HK-2 (cell line): Measurements from ENCODE around the gene ZNF429.
A peak's percentile ranks its signal among the peaks of the same experiment; 100 is the strongest.
"Not testable (repeated sequence)": the region's sequence is repeated elsewhere in the genome, so short reads cannot be mapped to it uniquely, and the experiment has no call there.

Experiments used
- DNase-seq: peaks from one replicate; pipeline ENCODE4 v3.0.0-alpha.2; 2018; ENCODE audit not compliant: unreplicated experiment

ZNF429 gene

GRCh38 chr19:21513651-21514050, 8.2 kb downstream of the ZNF429 start:
- no peak for DNase-seq

- no peak for DNase-seq
Measured at GRCh38 chr19:21519488-21519887, 14.1 kb downstream of the ZNF429 start.

GRCh38 chr19:21532904-21533303, 27.5 kb downstream of the ZNF429 start:
- no peak for DNase-seq

- DNase-seq = not testable (repeated sequence)
Measured at GRCh38 chr19:21536741-21537290, 31.4 kb downstream of the ZNF429 start.

- DNase-seq = no peak
Measured at GRCh38 chr19:21559444-21559843, 54.0 kb downstream of the ZNF429 start.

- DNase-seq = no peak
Measured at GRCh38 chr19:21564406-21564805, 59.0 kb downstream of the ZNF429 start.

- DNase-seq = no peak
Measured at GRCh38 chr19:21566073-21566472, 60.7 kb downstream of the ZNF429 start.

- not testable (repeated sequence) for DNase-seq
Measured at GRCh38 chr19:21567806-21568205, 62.4 kb downstream of the ZNF429 start.

GRCh38 chr19:21568816-21569493, 63.6 kb downstream of the ZNF429 start:
- DNase-seq = peak; percentile 68

GRCh38 chr19:21569494-21569865, 64.1 kb downstream of the ZNF429 start:
- DNase-seq = peak; percentile 10

- no peak for DNase-seq
Measured at GRCh38 chr19:21571316-21571715, 65.9 kb downstream of the ZNF429 start.

- DNase-seq = no peak
Measured at GRCh38 chr19:21574607-21575006, 69.2 kb downstream of the ZNF429 start.

GRCh38 chr19:21576481-21576880, 71.1 kb downstream of the ZNF429 start:
- no peak for DNase-seq

- DNase-seq = no peak
Measured at GRCh38 chr19:21580101-21580500, 74.7 kb downstream of the ZNF429 start.

- no peak for DNase-seq
Measured at GRCh38 chr19:21580818-21581217, 75.4 kb downstream of the ZNF429 start.

- no peak for DNase-seq
Measured at GRCh38 chr19:21581646-21582240, 76.3 kb downstream of the ZNF429 start.

GRCh38 chr19:21584537-21584936, 79.1 kb downstream of the ZNF429 start:
- DNase-seq = no peak

- DNase-seq = no peak
Measured at GRCh38 chr19:21585281-21585890, 80.0 kb downstream of the ZNF429 start.

- no peak for DNase-seq
Measured at GRCh38 chr19:21586311-21587116, 81.1 kb downstream of the ZNF429 start.

- no peak for DNase-seq
Measured at GRCh38 chr19:21587117-21587461, 81.7 kb downstream of the ZNF429 start.

- DNase-seq = no peak
Measured at GRCh38 chr19:21587549-21587948, 82.1 kb downstream of the ZNF429 start.

- DNase-seq = no peak
Measured at GRCh38 chr19:21588065-21588601, 82.7 kb downstream of the ZNF429 start.
